GM23338 (cell line): ENCODE results near the gene KRTAP4-6. TPM values are rescaled to one million over a fixed set of nuclear protein-coding genes. Genes with fewer than 3 reads are reported as not detected.

ENCODE experiments used
- ATAC-seq: fragments of 200-7000 bp; cut with Tn5 transposase; 3 replicates; pipeline ENCODE4 v1.9.1; 2020
- DNase-seq: peaks from one replicate; pipeline ENCODE4 v3.0.0-alpha.2; 2015; ENCODE audit warnings: low spot score
- H2AFZ ChIP-seq: fragments of 200-600 bp; sonication (generic); 2 replicates; pipeline ENCODE4 v1.8.0; 2016; ENCODE audit warnings: antibody characterized with exemption, mild to moderate bottlenecking, moderate library complexity
- H3F3A ChIP-seq: fragments of 200-600 bp; sonication (generic); replicated peaks from 2 replicates; pipeline ENCODE4 v1.8.0; 2017; ENCODE audit warnings: antibody characterized with exemption, mixed run types, low read depth
- H3K27ac ChIP-seq: fragments of 200-600 bp; sonication (generic); 2 replicates; pipeline ENCODE4 v1.6.1; 2016; ENCODE audit warnings: low read depth
- H3K27me3 ChIP-seq: fragments of 200-600 bp; sonication (generic); 2 replicates; pipeline ENCODE4 v1.8.0; 2016; ENCODE audit warnings: mild to moderate bottlenecking, mixed run types, moderate library complexity; ENCODE audit not compliant: insufficient read depth
- H3K36me3 ChIP-seq: fragments of 200-600 bp; sonication (generic); 2 replicates; pipeline ENCODE4 v1.8.0; 2016; ENCODE audit warnings: mild to moderate bottlenecking; ENCODE audit not compliant: insufficient read depth
- H3K4me1 ChIP-seq: fragments of 200-600 bp; sonication (generic); 2 replicates; pipeline ENCODE4 v1.8.0; 2016; ENCODE audit warnings: mild to moderate bottlenecking, moderate library complexity; ENCODE audit not compliant: insufficient read depth
- H3K4me2 ChIP-seq: fragments of 200-600 bp; sonication (generic); 2 replicates; pipeline ENCODE4 v1.7.1; 2017; ENCODE audit warnings: mixed run types
- H3K4me3 ChIP-seq: fragments of 200-600 bp; sonication (generic); 2 replicates; pipeline ENCODE4 v1.6.1; 2016; ENCODE audit warnings: mixed run types
- H3K79me2 ChIP-seq: fragments of 200-600 bp; sonication (generic); replicated peaks from 2 replicates; pipeline ENCODE4 v1.8.0; 2017; ENCODE audit warnings: mild to moderate bottlenecking; ENCODE audit not compliant: insufficient read depth
- H3K9me2 ChIP-seq: fragments of 200-600 bp; sonication (generic); 2 replicates; pipeline ENCODE4 v1.8.0; 2017; ENCODE audit not compliant: insufficient read depth
- H4K20me1 ChIP-seq: fragments of 200-600 bp; sonication (generic); replicated peaks from 2 replicates; pipeline ENCODE4 v1.8.0; 2017; ENCODE audit warnings: mild to moderate bottlenecking; ENCODE audit not compliant: insufficient read depth
- H3K27ac Mint-ChIP-seq: 2 replicates; pipeline ENCODE4 v1.8.0; 2020; ENCODE audit warnings: inconsistent platforms, mild to moderate bottlenecking, moderate library complexity, mixed read lengths
- H3K27me3 Mint-ChIP-seq: 3 replicates; pipeline ENCODE4 v1.8.0; 2022; ENCODE audit warnings: low read depth, mild to moderate bottlenecking, moderate library complexity, mixed read lengths, inconsistent platforms; ENCODE audit not compliant: insufficient read depth, poor library complexity
- H3K36me3 Mint-ChIP-seq: 3 replicates; pipeline ENCODE4 v1.8.0; 2021; ENCODE audit warnings: low read depth, mild to moderate bottlenecking, inconsistent platforms, moderate library complexity, mixed read lengths
- H3K4me1 Mint-ChIP-seq: 3 replicates; pipeline ENCODE4 v1.8.0; 2020; ENCODE audit warnings: mild to moderate bottlenecking, inconsistent platforms, mixed read lengths
- H3K4me3 Mint-ChIP-seq: 3 replicates; pipeline ENCODE4 v1.8.0; 2021; ENCODE audit warnings: moderate library complexity, mild to moderate bottlenecking, inconsistent platforms, mixed read lengths
- H3K9me3 Mint-ChIP-seq: 3 replicates; pipeline ENCODE4 v1.8.0; 2020; ENCODE audit warnings: moderate library complexity, mild to moderate bottlenecking, inconsistent platforms, mixed read lengths
- CREB1 ChIP-seq: fragments of 250-450 bp; sonication (Bioruptor Pico); IDR thresholded peaks from 2 replicates; pipeline ENCODE4 v1.5.0; 2020; ENCODE audit warnings: low read depth, mild to moderate bottlenecking, moderate library complexity
- EZH2 ChIP-seq: fragments of 200-600 bp; sonication (generic); IDR thresholded peaks from one replicate; pipeline ENCODE4 v1.8.0; 2017; ENCODE audit warnings: antibody characterized with exemption, mild to moderate bottlenecking, low read depth; ENCODE audit not compliant: unreplicated experiment
- EZH2phosphoT487 ChIP-seq: fragments of 200-600 bp; sonication (generic); IDR thresholded peaks from one replicate; pipeline ENCODE4 v1.8.1; 2018; ENCODE audit warnings: antibody characterized with exemption; ENCODE audit not compliant: unreplicated experiment
- JUNB ChIP-seq: IDR thresholded peaks from one replicate; pipeline ENCODE4 v1.6.1; 2016; ENCODE audit warnings: antibody characterized with exemption; ENCODE audit not compliant: unreplicated experiment
- NANOG ChIP-seq: IDR thresholded peaks from 2 replicates; pipeline ENCODE4 v1.6.1; 2016; ENCODE audit warnings: antibody characterized with exemption, borderline replicate concordance
- POLR2AphosphoS5 ChIP-seq: IDR thresholded peaks from 2 replicates; pipeline ENCODE4 v1.6.1; 2016; ENCODE audit warnings: antibody characterized with exemption, low read depth
- STAT1 ChIP-seq: IDR thresholded peaks from one replicate; pipeline ENCODE4 v1.6.1; 2016; ENCODE audit warnings: antibody characterized with exemption; ENCODE audit not compliant: unreplicated experiment
- ZNF114 ChIP-seq: fragments of 250-450 bp; sonication (Bioruptor Pico); IDR thresholded peaks from 2 replicates; pipeline ENCODE4 v1.5.0; 2020; ENCODE audit warnings: mild to moderate bottlenecking, moderate library complexity
- ZNF331 ChIP-seq: fragments of 250-450 bp; sonication (Bioruptor Pico); IDR thresholded peaks from 2 replicates; pipeline ENCODE4 v1.5.0; 2020; ENCODE audit warnings: low read depth, mild to moderate bottlenecking, moderate library complexity
- polyA plus RNA-seq: library from polyadenylated mRNA; unstranded; fragments of >200 nt; fragmentation: Nextera tagmentation; extraction: Ambion mirVana; gene quantifications from 2 replicates; pipeline ENCODE4 v1.2.1, GENCODE V29; 2016
- total RNA-seq: library from RNA; depleted of rRNA; stranded (reverse); fragments of >200 nt; shearing (Covaris generic); gene quantifications from 2 replicates; pipeline ENCODE4 v1.2.3, GENCODE V29; 2014
- TF ChIP-seq, protein P1 (sequence below): fragments of 250-450 bp; sonication (Bioruptor Pico); IDR thresholded peaks from 2 replicates; pipeline ENCODE4 v1.5.0; 2020; ENCODE audit warnings: mild to moderate bottlenecking, moderate library complexity
- TF ChIP-seq, protein P2 (sequence below): IDR thresholded peaks from 2 replicates; pipeline ENCODE4 v1.6.1; 2016; ENCODE audit warnings: antibody characterized with exemption
- TF ChIP-seq, protein P3 (sequence below): IDR thresholded peaks from one replicate; pipeline ENCODE4 v1.6.1; 2018; ENCODE audit warnings: antibody characterized with exemption; ENCODE audit not compliant: unreplicated experiment
- TF ChIP-seq, protein P4 (sequence below), 2 experiments: fragments of 200-600 bp in 1 of 2; sonication (generic) in 1 of 2; conservative IDR thresholded peaks; 2 replicates each; pipeline versions ENCODE4 v1.5.1 to v1.6.1; 2016 to 2017; ENCODE audit warnings: antibody characterized with exemption in 2 of 2, low read depth in 2 of 2, mild to moderate bottlenecking in 2 of 2, moderate library complexity in 1 of 2

Gene KRTAP4-6
- total and polyA plus RNA-seq, 2 experiments from 2014 or later, result not detected

DNA sequence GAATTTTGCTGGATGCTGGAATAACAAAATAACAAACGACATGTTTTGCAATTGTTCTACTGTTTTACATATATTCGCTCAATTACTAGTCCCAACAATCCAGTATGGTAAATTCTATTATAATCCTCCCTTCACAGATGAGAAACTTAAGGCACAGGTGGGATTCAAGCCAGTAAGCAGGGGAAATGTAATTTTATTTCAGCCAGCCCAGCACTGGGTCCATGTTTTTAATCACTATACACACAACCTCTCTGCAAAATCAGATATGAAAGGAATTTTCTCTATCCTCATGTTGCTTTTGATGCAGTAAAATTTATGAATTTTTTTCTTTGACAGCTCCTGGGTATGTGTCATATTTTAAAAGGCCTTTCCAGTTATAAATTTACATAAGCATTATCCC is 4.9 kb upstream of the KRTAP4-6 start:
- Histone ChIP-seq H3K27me3 (no peaks in the 10 kb centered on the region), H3K4me2 (no peak overlapping the region), H3K4me1 (0 out of 2 replicates have a peak, but pooled peaks cover 3% of the 10 kb centered on the region), H2AFZ (no peak overlapping the region), H3F3A (no peaks in the 10 kb centered on the region), H3K9me2 (0 out of 2 replicates have a peak, but pooled peaks cover 3% of the 10 kb centered on the region), H3K4me3 (no peak overlapping the region), H3K79me2 (no peaks in the 10 kb centered on the region), H3K36me3 (no peaks in the 10 kb centered on the region; the same call in 1 of the 2 replicates), H4K20me1 (no peaks in the 10 kb centered on the region), H3K27ac (no peak overlapping the region)
- peaks cover 33% of the 10 kb centered on the region for H3K9me3 Mint-ChIP-seq
- TF ChIP-seq NANOG (no peak), EZH2 (no peak), JUNB (no peak), STAT1 (no peak), ZNF331 (CRISPR knock-in tag) (no peak), ZNF114 (CRISPR knock-in tag) (no peak), POLR2AphosphoS5 (no peak), CREB1 (CRISPR knock-in tag) (no peak), EZH2phosphoT487 (no peak)
- TF ChIP-seq, protein P1, sequence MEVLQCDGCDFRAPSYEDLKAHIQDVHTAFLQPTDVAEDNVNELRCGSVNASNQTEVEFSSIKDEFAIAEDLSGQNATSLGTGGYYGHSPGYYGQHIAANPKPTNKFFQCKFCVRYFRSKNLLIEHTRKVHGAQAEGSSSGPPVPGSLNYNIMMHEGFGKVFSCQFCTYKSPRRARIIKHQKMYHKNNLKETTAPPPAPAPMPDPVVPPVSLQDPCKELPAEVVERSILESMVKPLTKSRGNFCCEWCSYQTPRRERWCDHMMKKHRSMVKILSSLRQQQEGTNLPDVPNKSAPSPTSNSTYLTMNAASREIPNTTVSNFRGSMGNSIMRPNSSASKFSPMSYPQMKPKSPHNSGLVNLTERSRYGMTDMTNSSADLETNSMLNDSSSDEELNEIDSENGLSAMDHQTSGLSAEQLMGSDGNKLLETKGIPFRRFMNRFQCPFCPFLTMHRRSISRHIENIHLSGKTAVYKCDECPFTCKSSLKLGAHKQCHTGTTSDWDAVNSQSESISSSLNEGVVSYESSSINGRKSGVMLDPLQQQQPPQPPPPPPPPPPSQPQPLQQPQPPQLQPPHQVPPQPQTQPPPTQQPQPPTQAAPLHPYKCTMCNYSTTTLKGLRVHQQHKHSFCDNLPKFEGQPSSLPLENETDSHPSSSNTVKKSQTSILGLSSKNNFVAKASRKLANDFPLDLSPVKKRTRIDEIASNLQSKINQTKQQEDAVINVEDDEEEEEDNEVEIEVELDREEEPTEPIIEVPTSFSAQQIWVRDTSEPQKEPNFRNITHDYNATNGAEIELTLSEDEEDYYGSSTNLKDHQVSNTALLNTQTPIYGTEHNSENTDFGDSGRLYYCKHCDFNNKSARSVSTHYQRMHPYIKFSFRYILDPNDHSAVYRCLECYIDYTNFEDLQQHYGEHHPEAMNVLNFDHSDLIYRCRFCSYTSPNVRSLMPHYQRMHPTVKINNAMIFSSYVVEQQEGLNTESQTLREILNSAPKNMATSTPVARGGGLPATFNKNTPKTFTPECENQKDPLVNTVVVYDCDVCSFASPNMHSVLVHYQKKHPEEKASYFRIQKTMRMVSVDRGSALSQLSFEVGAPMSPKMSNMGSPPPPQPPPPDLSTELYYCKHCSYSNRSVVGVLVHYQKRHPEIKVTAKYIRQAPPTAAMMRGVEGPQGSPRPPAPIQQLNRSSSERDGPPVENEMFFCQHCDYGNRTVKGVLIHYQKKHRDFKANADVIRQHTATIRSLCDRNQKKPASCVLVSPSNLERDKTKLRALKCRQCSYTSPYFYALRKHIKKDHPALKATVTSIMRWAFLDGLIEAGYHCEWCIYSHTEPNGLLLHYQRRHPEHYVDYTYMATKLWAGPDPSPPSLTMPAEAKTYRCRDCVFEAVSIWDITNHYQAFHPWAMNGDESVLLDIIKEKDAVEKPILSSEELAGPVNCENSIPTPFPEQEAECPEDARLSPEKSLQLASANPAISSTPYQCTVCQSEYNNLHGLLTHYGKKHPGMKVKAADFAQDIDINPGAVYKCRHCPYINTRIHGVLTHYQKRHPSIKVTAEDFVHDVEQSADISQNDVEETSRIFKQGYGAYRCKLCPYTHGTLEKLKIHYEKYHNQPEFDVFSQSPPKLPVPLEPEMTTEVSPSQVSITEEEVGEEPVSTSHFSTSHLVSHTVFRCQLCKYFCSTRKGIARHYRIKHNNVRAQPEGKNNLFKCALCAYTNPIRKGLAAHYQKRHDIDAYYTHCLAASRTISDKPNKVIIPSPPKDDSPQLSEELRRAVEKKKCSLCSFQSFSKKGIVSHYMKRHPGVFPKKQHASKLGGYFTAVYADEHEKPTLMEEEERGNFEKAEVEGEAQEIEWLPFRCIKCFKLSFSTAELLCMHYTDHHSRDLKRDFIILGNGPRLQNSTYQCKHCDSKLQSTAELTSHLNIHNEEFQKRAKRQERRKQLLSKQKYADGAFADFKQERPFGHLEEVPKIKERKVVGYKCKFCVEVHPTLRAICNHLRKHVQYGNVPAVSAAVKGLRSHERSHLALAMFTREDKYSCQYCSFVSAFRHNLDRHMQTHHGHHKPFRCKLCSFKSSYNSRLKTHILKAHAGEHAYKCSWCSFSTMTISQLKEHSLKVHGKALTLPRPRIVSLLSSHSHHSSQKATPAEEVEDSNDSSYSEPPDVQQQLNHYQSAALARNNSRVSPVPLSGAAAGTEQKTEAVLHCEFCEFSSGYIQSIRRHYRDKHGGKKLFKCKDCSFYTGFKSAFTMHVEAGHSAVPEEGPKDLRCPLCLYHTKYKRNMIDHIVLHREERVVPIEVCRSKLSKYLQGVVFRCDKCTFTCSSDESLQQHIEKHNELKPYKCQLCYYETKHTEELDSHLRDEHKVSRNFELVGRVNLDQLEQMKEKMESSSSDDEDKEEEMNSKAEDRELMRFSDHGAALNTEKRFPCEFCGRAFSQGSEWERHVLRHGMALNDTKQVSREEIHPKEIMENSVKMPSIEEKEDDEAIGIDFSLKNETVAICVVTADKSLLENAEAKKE, result no peak
- TF ChIP-seq, protein P2, sequence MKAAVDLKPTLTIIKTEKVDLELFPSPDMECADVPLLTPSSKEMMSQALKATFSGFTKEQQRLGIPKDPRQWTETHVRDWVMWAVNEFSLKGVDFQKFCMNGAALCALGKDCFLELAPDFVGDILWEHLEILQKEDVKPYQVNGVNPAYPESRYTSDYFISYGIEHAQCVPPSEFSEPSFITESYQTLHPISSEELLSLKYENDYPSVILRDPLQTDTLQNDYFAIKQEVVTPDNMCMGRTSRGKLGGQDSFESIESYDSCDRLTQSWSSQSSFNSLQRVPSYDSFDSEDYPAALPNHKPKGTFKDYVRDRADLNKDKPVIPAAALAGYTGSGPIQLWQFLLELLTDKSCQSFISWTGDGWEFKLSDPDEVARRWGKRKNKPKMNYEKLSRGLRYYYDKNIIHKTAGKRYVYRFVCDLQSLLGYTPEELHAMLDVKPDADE, result no peak
- TF ChIP-seq, protein P3, sequence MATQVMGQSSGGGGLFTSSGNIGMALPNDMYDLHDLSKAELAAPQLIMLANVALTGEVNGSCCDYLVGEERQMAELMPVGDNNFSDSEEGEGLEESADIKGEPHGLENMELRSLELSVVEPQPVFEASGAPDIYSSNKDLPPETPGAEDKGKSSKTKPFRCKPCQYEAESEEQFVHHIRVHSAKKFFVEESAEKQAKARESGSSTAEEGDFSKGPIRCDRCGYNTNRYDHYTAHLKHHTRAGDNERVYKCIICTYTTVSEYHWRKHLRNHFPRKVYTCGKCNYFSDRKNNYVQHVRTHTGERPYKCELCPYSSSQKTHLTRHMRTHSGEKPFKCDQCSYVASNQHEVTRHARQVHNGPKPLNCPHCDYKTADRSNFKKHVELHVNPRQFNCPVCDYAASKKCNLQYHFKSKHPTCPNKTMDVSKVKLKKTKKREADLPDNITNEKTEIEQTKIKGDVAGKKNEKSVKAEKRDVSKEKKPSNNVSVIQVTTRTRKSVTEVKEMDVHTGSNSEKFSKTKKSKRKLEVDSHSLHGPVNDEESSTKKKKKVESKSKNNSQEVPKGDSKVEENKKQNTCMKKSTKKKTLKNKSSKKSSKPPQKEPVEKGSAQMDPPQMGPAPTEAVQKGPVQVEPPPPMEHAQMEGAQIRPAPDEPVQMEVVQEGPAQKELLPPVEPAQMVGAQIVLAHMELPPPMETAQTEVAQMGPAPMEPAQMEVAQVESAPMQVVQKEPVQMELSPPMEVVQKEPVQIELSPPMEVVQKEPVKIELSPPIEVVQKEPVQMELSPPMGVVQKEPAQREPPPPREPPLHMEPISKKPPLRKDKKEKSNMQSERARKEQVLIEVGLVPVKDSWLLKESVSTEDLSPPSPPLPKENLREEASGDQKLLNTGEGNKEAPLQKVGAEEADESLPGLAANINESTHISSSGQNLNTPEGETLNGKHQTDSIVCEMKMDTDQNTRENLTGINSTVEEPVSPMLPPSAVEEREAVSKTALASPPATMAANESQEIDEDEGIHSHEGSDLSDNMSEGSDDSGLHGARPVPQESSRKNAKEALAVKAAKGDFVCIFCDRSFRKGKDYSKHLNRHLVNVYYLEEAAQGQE, result no peak
- TF ChIP-seq, protein P4, sequence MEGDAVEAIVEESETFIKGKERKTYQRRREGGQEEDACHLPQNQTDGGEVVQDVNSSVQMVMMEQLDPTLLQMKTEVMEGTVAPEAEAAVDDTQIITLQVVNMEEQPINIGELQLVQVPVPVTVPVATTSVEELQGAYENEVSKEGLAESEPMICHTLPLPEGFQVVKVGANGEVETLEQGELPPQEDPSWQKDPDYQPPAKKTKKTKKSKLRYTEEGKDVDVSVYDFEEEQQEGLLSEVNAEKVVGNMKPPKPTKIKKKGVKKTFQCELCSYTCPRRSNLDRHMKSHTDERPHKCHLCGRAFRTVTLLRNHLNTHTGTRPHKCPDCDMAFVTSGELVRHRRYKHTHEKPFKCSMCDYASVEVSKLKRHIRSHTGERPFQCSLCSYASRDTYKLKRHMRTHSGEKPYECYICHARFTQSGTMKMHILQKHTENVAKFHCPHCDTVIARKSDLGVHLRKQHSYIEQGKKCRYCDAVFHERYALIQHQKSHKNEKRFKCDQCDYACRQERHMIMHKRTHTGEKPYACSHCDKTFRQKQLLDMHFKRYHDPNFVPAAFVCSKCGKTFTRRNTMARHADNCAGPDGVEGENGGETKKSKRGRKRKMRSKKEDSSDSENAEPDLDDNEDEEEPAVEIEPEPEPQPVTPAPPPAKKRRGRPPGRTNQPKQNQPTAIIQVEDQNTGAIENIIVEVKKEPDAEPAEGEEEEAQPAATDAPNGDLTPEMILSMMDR (conservative IDR thresholded peaks at IDR 0.05; ENCODE audit: low read depth in 2 of 2), result no peak
- no peak for ATAC-seq
- H3K36me3 Mint-ChIP-seq, result peaks cover 22% of the 10 kb centered on the region
- peaks cover 5% of the 10 kb centered on the region for H3K27me3 Mint-ChIP-seq
- no peak overlapping the region for H3K27ac Mint-ChIP-seq
- H3K4me3 Mint-ChIP-seq, result no peak overlapping the region
- H3K4me1 Mint-ChIP-seq, result peaks cover 3% of the 10 kb centered on the region; the same call in 2 of the 3 replicates
- no peak for DNase-seq
